Testis (tissue), 3 donors: ENCODE measurements around the gene PTPA. TPM values are rescaled to one million over a fixed set of nuclear protein-coding genes. Genes with fewer than 3 reads are reported as not detected.

Experiments used
- DNase-seq: peaks from one replicate; pipeline ENCODE4 v3.0.0-alpha.2; 2019
- H3K27ac ChIP-seq, 2 donors: fragments of 200-600 bp; sonication (generic); one replicate each; pipeline ENCODE4 v1.5.1; 2019
- H3K27me3 ChIP-seq: fragments of 200-600 bp; sonication (generic); one replicate; pipeline ENCODE4 v1.5.1; 2019
- H3K36me3 ChIP-seq: fragments of 200-600 bp; sonication (generic); one replicate; pipeline ENCODE4 v1.5.1; 2017; ENCODE audit warnings: low read depth; ENCODE audit errors: missing control alignments
- H3K4me1 ChIP-seq: fragments of 200-600 bp; sonication (generic); one replicate; pipeline ENCODE4 v1.5.1; 2019
- H3K4me3 ChIP-seq, 2 donors: fragments of 200-600 bp; sonication (generic); one replicate each; pipeline ENCODE4 v1.5.1; 2017 to 2019
- H3K9me3 ChIP-seq: fragments of 200-600 bp; sonication (generic); one replicate; pipeline ENCODE4 v1.5.1; 2017
- CTCF ChIP-seq, 3 experiments: fragments of 450-650 bp in 2 of 3; fragments of 200-600 bp in 1 of 3; sonication (generic) in 1 of 3; IDR thresholded peaks; one replicate each; pipeline ENCODE4 v1.5.1; 2016 to 2019; ENCODE audit warnings: antibody characterized with exemption in 3 of 3, mild to moderate bottlenecking in 2 of 3, moderate library complexity in 1 of 3
- POLR2A ChIP-seq: fragments of 450-650 bp; IDR thresholded peaks from one replicate; pipeline ENCODE4 v1.6.1; 2017; ENCODE audit warnings: antibody characterized with exemption, mild to moderate bottlenecking, moderate library complexity
- WGBS, 2 donors: methylation state at CpG; one replicate each; pipeline ENCODE4 v1.1.5; 2018; 5-methylcytosine and 5-hydroxymethylcytosine counted together
- intact Hi-C: fragments of 100-400 bp; cut with DNase I; formaldehyde crosslinking; loops from one replicate; pipeline ENCODE4 v1.15.1; 2023; ENCODE audit warnings: low total_unique reads
- polyA plus RNA-seq: library from polyadenylated mRNA; stranded (reverse); fragments of 350-450 nt; fragmentation: Illumina TruSeq; extraction: RNeasy Lipid Tissue Mini Kit (QIAGEN cat#74804); gene quantifications from one replicate; pipeline ENCODE4 v1.2.3, GENCODE V29; 2014; ENCODE audit warnings: low read depth, low replicate concordance; ENCODE audit not compliant: insufficient read depth
- total RNA-seq, 2 donors: library from RNA; depleted of rRNA; stranded (reverse); fragments of >200 nt; gene quantifications; one replicate each; pipeline ENCODE4 v1.2.3, GENCODE V29; 2016

PTPA gene
- total and polyA plus RNA-seq, 3 donors from 2014 or later, result 163 to 268 (median 177) TPM

- no peaks in the 10 kb centered on the region for H3K27me3 ChIP-seq
- peaks cover 13% of the 10 kb centered on the region for H3K4me1 ChIP-seq
- DNase-seq, result no peak
- TF ChIP-seq CTCF (IDR thresholded peaks at IDR 0.05) (no peak), POLR2A (no peak)
- no peak overlapping the region for H3K4me3 ChIP-seq
- no peaks in the 10 kb centered on the region for H3K9me3 ChIP-seq
- WGBS, 2 donors, result 74 to 76% methylated on average over 16 to 20 of the region's 20 CpGs
- H3K36me3 ChIP-seq, result no peaks in the 10 kb centered on the region
- intact Hi-C loops, result no loop called here
- H3K27ac ChIP-seq, result peak overlapping the region in 1 of 2 donors; percentile 19
Observed at GRCh38 chr9:129093602-129094386, 17.4 kb upstream of the PTPA start.

GRCh38 chr9:129094387-129095169 lies 16.6 kb upstream of the PTPA start:
- no peaks in the 10 kb centered on the region for H3K9me3 ChIP-seq
- DNase-seq, result peak; percentile 38
- H3K27ac ChIP-seq, result peak overlapping the region in 1 of 2 donors; percentile 19
- no peak overlapping the region for H3K4me3 ChIP-seq
- H3K36me3 ChIP-seq, result no peaks in the 10 kb centered on the region
- TF ChIP-seq POLR2A, result no peak
- TF ChIP-seq CTCF (IDR thresholded peaks at IDR 0.05), result no peak
- no peaks in the 10 kb centered on the region for H3K27me3 ChIP-seq
- H3K4me1 ChIP-seq, result peaks cover 13% of the 10 kb centered on the region
- intact Hi-C loops, result no loop called here
- 42 to 52% methylated on average over 12 to 13 of the region's 13 CpGs for WGBS, 2 donors

- intact Hi-C loops, result no loop called here
- WGBS, 2 donors, result 84 to 86% methylated on average over 21 of the region's 21 CpGs
- H3K9me3 ChIP-seq, result no peaks in the 10 kb centered on the region
- no peaks in the 10 kb centered on the region for H3K36me3 ChIP-seq
- H3K27me3 ChIP-seq, result no peaks in the 10 kb centered on the region
- peaks cover 13% of the 10 kb centered on the region for H3K4me1 ChIP-seq
- H3K27ac ChIP-seq, result no peak overlapping the region
- DNase-seq, result no peak
- no peak overlapping the region for H3K4me3 ChIP-seq
- no peak for TF ChIP-seq POLR2A
- TF ChIP-seq CTCF (IDR thresholded peaks at IDR 0.05), result no peak
Observed at GRCh38 chr9:129095170-129095667, 16.0 kb upstream of the PTPA start.

GRCh38 chr9:129095908-129096307 lies 15.3 kb upstream of the PTPA start:
- H3K27me3 ChIP-seq, result no peaks in the 10 kb centered on the region
- no peaks in the 10 kb centered on the region for H3K36me3 ChIP-seq
- H3K4me1 ChIP-seq, result peaks cover 13% of the 10 kb centered on the region
- intact Hi-C loops, result no loop called here
- TF ChIP-seq CTCF (IDR thresholded peaks at IDR 0.05) (no peak), POLR2A (no peak)
- H3K27ac ChIP-seq, result no peak overlapping the region
- no peak for DNase-seq
- H3K4me3 ChIP-seq, result no peak overlapping the region
- no peaks in the 10 kb centered on the region for H3K9me3 ChIP-seq
- WGBS, 2 donors, result 75 to 92% methylated on average over 5 to 11 of the region's 12 CpGs
